HepG2 (cell line): ENCODE data around the gene PRM3. TPM values are rescaled to one million over a fixed set of nuclear protein-coding genes. Genes with fewer than 3 reads are reported as not detected.

ENCODE experiments used
- ATF7 ChIP-seq, 2 experiments: fragments of 450-650 bp in 1 of 2; sonication (generic) in 1 of 2; formaldehyde crosslinking in 1 of 2; IDR thresholded peaks; 2 replicates each; pipeline versions ENCODE4 v1.4.0 to v1.6.1; 2016 to 2020; ENCODE audit warnings: antibody characterized with exemption in 1 of 2, mild to moderate bottlenecking in 1 of 2, missing genetic modification reagents in 1 of 2
- BCL6 ChIP-seq: IDR thresholded peaks from 2 replicates; pipeline ENCODE4 v1.6.1; 2016; ENCODE audit warnings: missing genetic modification reagents, missing compliant biosample characterization
- HNF4A ChIP-seq: sonication (generic); formaldehyde crosslinking; IDR thresholded peaks from 2 replicates; pipeline ENCODE4 v1.4.0; 2020; ENCODE audit warnings: missing genetic modification reagents
- JARID2 ChIP-seq: sonication (generic); formaldehyde crosslinking; IDR thresholded peaks from 2 replicates; pipeline ENCODE4 v1.8.1; 2023; ENCODE audit warnings: missing genetic modification reagents, inconsistent platforms; ENCODE audit not compliant: insufficient replicate concordance
- KMT2B ChIP-seq: IDR thresholded peaks from 2 replicates; pipeline ENCODE4 v1.6.1; 2016; ENCODE audit warnings: missing genetic modification reagents, missing compliant biosample characterization
- MZF1 ChIP-seq: sonication (generic); formaldehyde crosslinking; IDR thresholded peaks from 2 replicates; pipeline ENCODE4 v1.8.1; 2023; ENCODE audit warnings: mild to moderate bottlenecking, missing genetic modification reagents, borderline replicate concordance
- NFRKB ChIP-seq: fragments of 450-650 bp; IDR thresholded peaks from 2 replicates; pipeline ENCODE4 v1.6.1; 2017
- POLR2A ChIP-seq, 2 experiments: IDR thresholded peaks; 2 replicates each; pipeline ENCODE4 v1.6.1; 2011; ENCODE audit warnings: low read depth in 2 of 2, low read length in 2 of 2, mild to moderate bottlenecking in 1 of 2, moderate library complexity in 1 of 2; ENCODE audit not compliant: insufficient read depth in 1 of 2
- PRPF4 ChIP-seq: fragments of 200-400 bp; formaldehyde crosslinking; IDR thresholded peaks from 2 replicates; pipeline ENCODE4 v1.6.1; 2016; ENCODE audit warnings: low read length, low read depth; ENCODE audit not compliant: poor library complexity, severe bottlenecking
- RAD51 ChIP-seq: fragments of 450-650 bp; IDR thresholded peaks from 2 replicates; pipeline ENCODE4 v1.6.1; 2016; ENCODE audit warnings: borderline replicate concordance
- TARDBP ChIP-seq: sonication (generic); formaldehyde crosslinking; IDR thresholded peaks from 2 replicates; pipeline ENCODE4 v1.8.0; 2022; ENCODE audit warnings: mild to moderate bottlenecking, missing genetic modification reagents
- ZC3H13 ChIP-seq: sonication (generic); formaldehyde crosslinking; IDR thresholded peaks from 2 replicates; pipeline ENCODE4 v1.8.1; 2023; ENCODE audit warnings: mild to moderate bottlenecking, missing genetic modification reagents, moderate library complexity
- ZNF367 ChIP-seq: sonication (generic); formaldehyde crosslinking; IDR thresholded peaks from 2 replicates; pipeline ENCODE4 v1.4.0; 2020; ENCODE audit warnings: missing genetic modification reagents, borderline replicate concordance
- ZNF382 ChIP-seq: sonication (generic); formaldehyde crosslinking; IDR thresholded peaks from 2 replicates; pipeline ENCODE4 v1.5.0; 2020; ENCODE audit warnings: missing genetic modification reagents, mild to moderate bottlenecking, borderline replicate concordance
- ZNF777 ChIP-seq: sonication (generic); formaldehyde crosslinking; IDR thresholded peaks from 2 replicates; pipeline ENCODE4 v1.4.0; 2020; ENCODE audit warnings: missing genetic modification reagents
- polyA plus RNA-seq, 8 experiments: library from polyadenylated mRNA; depleted of rRNA in 3 of 8; stranded (reverse) in 7 of 8; unstranded in 1 of 8; fragments of >200 nt; fragmentation: Illumina TruSeq in 4 of 8; extraction: Trizol in 4 of 8; gene quantifications; 2 replicates each; pipeline versions ENCODE4 v1.2.1 to v1.2.3, GENCODE V29; 2011 to 2016; ENCODE audit warnings: low read depth in 4 of 8, missing spikeins in 1 of 8, mixed read lengths in 1 of 8; ENCODE audit not compliant: insufficient read depth in 1 of 8
- total RNA-seq, 5 experiments: library from RNA; depleted of rRNA; stranded (reverse); fragments of >200 nt; fragmentation: Illumina TruSeq; extraction: Trizol; gene quantifications; 2 replicates each; pipeline ENCODE4 v1.2.3, GENCODE V29; 2016; ENCODE audit warnings: low read depth in 1 of 5
- TF ChIP-seq, protein P1 (sequence below): IDR thresholded peaks from 2 replicates; pipeline ENCODE4 v1.6.1; 2016; ENCODE audit warnings: mild to moderate bottlenecking
- TF ChIP-seq, protein P2 (sequence below): sonication (generic); formaldehyde crosslinking; conservative IDR thresholded peaks from 2 replicates; pipeline ENCODE4 v1.4.0; 2020; ENCODE audit warnings: missing genetic modification reagents
- TF ChIP-seq, protein P3 (sequence below): sonication (generic); formaldehyde crosslinking; IDR thresholded peaks from 2 replicates; pipeline ENCODE4 v1.8.1; 2023; ENCODE audit warnings: mild to moderate bottlenecking, moderate library complexity, missing genetic modification reagents
- TF ChIP-seq, protein P4 (sequence below): sonication (generic); formaldehyde crosslinking; IDR thresholded peaks from 2 replicates; pipeline ENCODE4 v1.4.0; 2020; ENCODE audit warnings: missing genetic modification reagents, borderline replicate concordance

PRM3 gene
- total and polyA plus RNA-seq, 2 of the 13 experiments (the other 11 are each of a cell fraction or from before 2014, with no cell fraction given), result not detected

DNA sequence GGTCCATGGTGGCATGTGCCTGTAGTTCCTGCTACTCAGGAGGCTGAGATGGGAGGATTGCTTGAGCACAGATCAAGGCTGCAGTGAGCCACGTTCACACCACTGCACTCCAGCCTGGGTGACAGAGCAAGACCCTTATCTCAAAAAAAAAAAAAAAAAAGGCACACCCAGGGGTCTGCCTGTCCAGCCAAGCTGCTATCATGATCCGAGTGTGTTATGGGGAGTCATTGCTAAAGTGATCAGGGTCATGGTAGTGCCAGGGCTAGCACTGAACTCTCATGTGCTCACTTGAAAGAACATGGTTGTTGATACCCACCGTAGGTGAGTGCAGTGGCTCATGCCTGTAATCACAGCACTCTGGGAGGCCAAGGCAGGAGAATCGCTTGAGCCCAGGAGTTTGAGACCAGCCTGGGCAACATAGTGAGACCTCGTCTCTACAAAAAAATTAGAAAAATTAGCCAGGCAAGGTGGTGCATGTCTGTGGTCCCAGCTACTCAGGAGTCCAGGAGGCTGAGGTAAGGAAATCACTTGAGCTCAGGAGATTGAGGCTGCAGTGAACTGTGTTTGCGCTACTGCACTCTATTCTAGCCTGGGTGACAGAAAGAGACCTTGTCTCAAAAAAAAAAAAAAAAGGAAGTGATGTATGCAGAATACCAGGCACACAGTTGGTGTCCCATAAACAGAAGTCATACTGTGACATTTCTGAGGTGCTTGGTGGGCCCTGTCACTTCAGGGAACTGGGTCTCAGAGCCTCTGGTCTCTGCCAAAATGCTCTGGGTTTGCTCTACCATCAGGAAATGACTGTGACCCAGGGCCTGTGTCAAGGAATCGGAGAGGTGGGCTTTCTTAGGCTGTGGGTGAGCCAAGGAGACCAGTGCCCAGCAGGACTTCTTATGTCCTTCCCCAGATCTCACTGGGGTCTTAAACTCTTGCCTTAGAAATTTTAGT lies 5.5 kb upstream of the PRM3 start (continued):
- TF ChIP-seq, protein P1, sequence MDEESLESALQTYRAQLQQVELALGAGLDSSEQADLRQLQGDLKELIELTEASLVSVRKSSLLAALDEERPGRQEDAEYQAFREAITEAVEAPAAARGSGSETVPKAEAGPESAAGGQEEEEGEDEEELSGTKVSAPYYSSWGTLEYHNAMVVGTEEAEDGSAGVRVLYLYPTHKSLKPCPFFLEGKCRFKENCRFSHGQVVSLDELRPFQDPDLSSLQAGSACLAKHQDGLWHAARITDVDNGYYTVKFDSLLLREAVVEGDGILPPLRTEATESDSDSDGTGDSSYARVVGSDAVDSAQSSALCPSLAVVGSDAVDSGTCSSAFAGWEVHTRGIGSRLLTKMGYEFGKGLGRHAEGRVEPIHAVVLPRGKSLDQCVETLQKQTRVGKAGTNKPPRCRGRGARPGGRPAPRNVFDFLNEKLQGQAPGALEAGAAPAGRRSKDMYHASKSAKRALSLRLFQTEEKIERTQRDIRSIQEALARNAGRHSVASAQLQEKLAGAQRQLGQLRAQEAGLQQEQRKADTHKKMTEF (CRISPR knock-in tag), result no peak
- TF ChIP-seq ZNF367 (CRISPR knock-in tag) (no peak), ZC3H13 (CRISPR knock-in tag) (0 out of 2 replicates have a peak, but pooled peaks have one; percentile 45), KMT2B (CRISPR knock-in tag) (no peak; the same call in 1 of the 2 replicates), ZNF777 (CRISPR knock-in tag) (no peak; the same call in 1 of the 2 replicates), MZF1 (CRISPR knock-in tag) (no peak), TARDBP (peak; percentile 64), ZNF382 (CRISPR knock-in tag) (no peak), BCL6 (CRISPR knock-in tag) (no peak; the same call in 1 of the 2 replicates), RAD51 (no peak), PRPF4 (peak; percentile 54), POLR2A (IDR thresholded peaks at IDR 0.05; ENCODE audit: insufficient read depth in 1 of 2, low read depth in 2 of 2, low read length in 2 of 2) (peak in 1 of 2 experiments; percentile 49; a peak in 2 of 4 replicates), HNF4A (CRISPR knock-in tag) (no peak), JARID2 (CRISPR knock-in tag) (no peak), ATF7 (IDR thresholded peaks at IDR 0.05) (no peak), ATF7 (CRISPR knock-in tag; IDR thresholded peaks at IDR 0.05) (no peak; the same call in 1 of the 2 replicates), NFRKB (no peak)
- TF ChIP-seq, protein P2, sequence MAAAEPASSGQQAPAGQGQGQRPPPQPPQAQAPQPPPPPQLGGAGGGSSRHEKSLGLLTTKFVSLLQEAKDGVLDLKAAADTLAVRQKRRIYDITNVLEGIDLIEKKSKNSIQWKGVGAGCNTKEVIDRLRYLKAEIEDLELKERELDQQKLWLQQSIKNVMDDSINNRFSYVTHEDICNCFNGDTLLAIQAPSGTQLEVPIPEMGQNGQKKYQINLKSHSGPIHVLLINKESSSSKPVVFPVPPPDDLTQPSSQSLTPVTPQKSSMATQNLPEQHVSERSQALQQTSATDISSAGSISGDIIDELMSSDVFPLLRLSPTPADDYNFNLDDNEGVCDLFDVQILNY (CRISPR knock-in tag), result no peak
- TF ChIP-seq, protein P3, sequence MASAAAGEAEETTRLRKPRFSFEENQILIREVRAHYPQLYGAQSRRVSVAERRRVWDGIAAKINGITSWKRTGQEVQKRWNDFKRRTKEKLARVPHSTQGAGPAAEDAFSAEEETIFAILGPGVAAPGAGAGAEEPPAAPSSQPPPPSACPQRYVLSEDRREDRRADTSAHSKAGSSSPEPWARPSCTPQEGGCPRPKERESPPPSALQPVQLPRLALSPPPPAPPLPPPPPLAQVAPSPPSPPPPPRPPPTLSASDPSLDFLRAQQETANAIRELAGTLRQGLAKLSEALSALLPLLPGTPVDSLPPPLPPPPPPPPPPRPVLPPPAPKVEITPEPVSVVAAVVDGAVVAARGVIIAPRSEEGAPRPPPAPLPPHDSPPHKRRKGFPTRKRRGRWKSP (CRISPR knock-in tag), result no peak
- TF ChIP-seq, protein P4, sequence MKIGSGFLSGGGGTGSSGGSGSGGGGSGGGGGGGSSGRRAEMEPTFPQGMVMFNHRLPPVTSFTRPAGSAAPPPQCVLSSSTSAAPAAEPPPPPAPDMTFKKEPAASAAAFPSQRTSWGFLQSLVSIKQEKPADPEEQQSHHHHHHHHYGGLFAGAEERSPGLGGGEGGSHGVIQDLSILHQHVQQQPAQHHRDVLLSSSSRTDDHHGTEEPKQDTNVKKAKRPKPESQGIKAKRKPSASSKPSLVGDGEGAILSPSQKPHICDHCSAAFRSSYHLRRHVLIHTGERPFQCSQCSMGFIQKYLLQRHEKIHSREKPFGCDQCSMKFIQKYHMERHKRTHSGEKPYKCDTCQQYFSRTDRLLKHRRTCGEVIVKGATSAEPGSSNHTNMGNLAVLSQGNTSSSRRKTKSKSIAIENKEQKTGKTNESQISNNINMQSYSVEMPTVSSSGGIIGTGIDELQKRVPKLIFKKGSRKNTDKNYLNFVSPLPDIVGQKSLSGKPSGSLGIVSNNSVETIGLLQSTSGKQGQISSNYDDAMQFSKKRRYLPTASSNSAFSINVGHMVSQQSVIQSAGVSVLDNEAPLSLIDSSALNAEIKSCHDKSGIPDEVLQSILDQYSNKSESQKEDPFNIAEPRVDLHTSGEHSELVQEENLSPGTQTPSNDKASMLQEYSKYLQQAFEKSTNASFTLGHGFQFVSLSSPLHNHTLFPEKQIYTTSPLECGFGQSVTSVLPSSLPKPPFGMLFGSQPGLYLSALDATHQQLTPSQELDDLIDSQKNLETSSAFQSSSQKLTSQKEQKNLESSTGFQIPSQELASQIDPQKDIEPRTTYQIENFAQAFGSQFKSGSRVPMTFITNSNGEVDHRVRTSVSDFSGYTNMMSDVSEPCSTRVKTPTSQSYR, result no peak
